Activated B cell treated with CpG ODN at 0.5 μM for 24 hours (primary cell): ENCODE results near the gene PROSER3. TPM values are rescaled to one million over a fixed set of nuclear protein-coding genes. Genes with fewer than 3 reads are reported as not detected.
A peak's percentile ranks its signal among the peaks of the same experiment; 100 is the strongest.

Source experiments
- ATAC-seq: fragments of 200-7000 bp; cut with Tn5 transposase; one replicate; pipeline ENCODE4 v1.10.0; 2021; ENCODE audit warnings: low read depth, mild to moderate bottlenecking, moderate library complexity
- CTCF ChIA-PET: fragments of 350-600 bp; sonication (Branson Sonifier 250); formaldehyde crosslinking; loops from one replicate; lab custom pipeline; 2021; ENCODE audit warnings: antibody characterized with exemption; lab: Charles Lee
- POLR2A ChIA-PET: fragments of 350-600 bp; sonication (Branson Sonifier 250); formaldehyde crosslinking; loops from one replicate; lab custom pipeline; 2021; ENCODE audit warnings: antibody characterized with exemption; lab: Charles Lee
- DNase-seq: peaks from one replicate; pipeline ENCODE4 v3.0.0; 2022
- H3K27ac Mint-ChIP-seq: one replicate; pipeline ENCODE4 v1.8.0; 2020; ENCODE audit warnings: mixed read lengths
- H3K27me3 Mint-ChIP-seq: one replicate; pipeline ENCODE4 v1.8.0; 2021; ENCODE audit warnings: mixed read lengths
- H3K36me3 Mint-ChIP-seq: one replicate; pipeline ENCODE4 v1.8.0; 2021; ENCODE audit warnings: low read depth, mixed read lengths
- H3K4me1 Mint-ChIP-seq: one replicate; pipeline ENCODE4 v1.8.0; 2021; ENCODE audit warnings: mixed read lengths
- H3K4me3 Mint-ChIP-seq: one replicate; pipeline ENCODE4 v1.8.0; 2020; ENCODE audit warnings: mild to moderate bottlenecking, mixed read lengths
- H3K9me3 Mint-ChIP-seq: one replicate; pipeline ENCODE4 v1.8.0; 2020; ENCODE audit warnings: mixed read lengths
- intact Hi-C: fragments of 100-400 bp; cut with micrococcal nuclease; formaldehyde crosslinking; loops from one replicate; pipeline ENCODE4 v1.15.1; 2024
- total RNA-seq: library from RNA; stranded (reverse); gene quantifications from 2 replicates; pipeline ENCODE4 v1.2.3, GENCODE V29; 2022
- TF ChIP-seq, protein P1 (sequence below): fragments of 200-600 bp; IDR thresholded peaks from one replicate; pipeline ENCODE4 v1.8.0; 2022; ENCODE audit warnings: antibody characterized with exemption, mild to moderate bottlenecking

The PROSER3 gene
- total RNA-seq, 1 donor from 2014 or later = 60.5 TPM

- intact Hi-C loops = loop anchor here (5.0 kb wide), 1 partner anchor 210 kb away; the partner anchor contains the start of gene TMEM147
- ATAC-seq = no peak
These were observed 686 bp upstream of the PROSER3 start for GRCh38 chr19:35757231-35757748.

GRCh38 chr19:35759697-35760096 is 1.7 kb downstream of the PROSER3 start:
- peaks cover 28% of the 10 kb centered on the region for H3K36me3 Mint-ChIP-seq
- DNase-seq = no peak
- ChIA-PET POLR2A (interaction anchor here (0.6 to 0.9 kb wide), 2 partner anchors 14 to 675 kb away, joined by 3 read pairs; partner anchors contain the start of genes PSENEN and U2AF1L4), CTCF (no interaction called here)
- peaks cover 33% of the 10 kb centered on the region for H3K4me1 Mint-ChIP-seq
- H3K9me3 Mint-ChIP-seq = no peaks in the 10 kb centered on the region
- no peak overlapping the region for H3K27ac Mint-ChIP-seq
- ATAC-seq = no peak
- peak overlapping the region; percentile 60 for H3K4me3 Mint-ChIP-seq
- intact Hi-C loops = loop anchor here (5.0 kb wide), 1 partner anchor 212 kb away; the partner anchor contains the start of gene TMEM147
- TF ChIP-seq, protein P1, sequence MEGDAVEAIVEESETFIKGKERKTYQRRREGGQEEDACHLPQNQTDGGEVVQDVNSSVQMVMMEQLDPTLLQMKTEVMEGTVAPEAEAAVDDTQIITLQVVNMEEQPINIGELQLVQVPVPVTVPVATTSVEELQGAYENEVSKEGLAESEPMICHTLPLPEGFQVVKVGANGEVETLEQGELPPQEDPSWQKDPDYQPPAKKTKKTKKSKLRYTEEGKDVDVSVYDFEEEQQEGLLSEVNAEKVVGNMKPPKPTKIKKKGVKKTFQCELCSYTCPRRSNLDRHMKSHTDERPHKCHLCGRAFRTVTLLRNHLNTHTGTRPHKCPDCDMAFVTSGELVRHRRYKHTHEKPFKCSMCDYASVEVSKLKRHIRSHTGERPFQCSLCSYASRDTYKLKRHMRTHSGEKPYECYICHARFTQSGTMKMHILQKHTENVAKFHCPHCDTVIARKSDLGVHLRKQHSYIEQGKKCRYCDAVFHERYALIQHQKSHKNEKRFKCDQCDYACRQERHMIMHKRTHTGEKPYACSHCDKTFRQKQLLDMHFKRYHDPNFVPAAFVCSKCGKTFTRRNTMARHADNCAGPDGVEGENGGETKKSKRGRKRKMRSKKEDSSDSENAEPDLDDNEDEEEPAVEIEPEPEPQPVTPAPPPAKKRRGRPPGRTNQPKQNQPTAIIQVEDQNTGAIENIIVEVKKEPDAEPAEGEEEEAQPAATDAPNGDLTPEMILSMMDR = no peak
- peaks cover 14% of the 10 kb centered on the region for H3K27me3 Mint-ChIP-seq

More at GRCh38 chr19:35757231-35757748, 686 bp upstream of the PROSER3 start:
- POLR2A ChIA-PET = interaction anchor here (0.7 to 3.8 kb wide), 6 partner anchors 8 to 55 kb away, joined by 3 to 69 read pairs (median 10); partner anchors contain the start of genes IGFLR1, LIN37, PSENEN and U2AF1L4
- Mint-ChIP-seq H3K4me3 (peak overlapping the region; percentile 97), H3K27me3 (peaks cover 15% of the 10 kb centered on the region), H3K9me3 (no peaks in the 10 kb centered on the region), H3K4me1 (peaks cover 33% of the 10 kb centered on the region), H3K27ac (peak overlapping the region; percentile 96), H3K36me3 (peaks cover 36% of the 10 kb centered on the region)
- DNase-seq = no peak
- CTCF ChIA-PET = no interaction called here
- TF ChIP-seq, protein P1 = no peak

DNA sequence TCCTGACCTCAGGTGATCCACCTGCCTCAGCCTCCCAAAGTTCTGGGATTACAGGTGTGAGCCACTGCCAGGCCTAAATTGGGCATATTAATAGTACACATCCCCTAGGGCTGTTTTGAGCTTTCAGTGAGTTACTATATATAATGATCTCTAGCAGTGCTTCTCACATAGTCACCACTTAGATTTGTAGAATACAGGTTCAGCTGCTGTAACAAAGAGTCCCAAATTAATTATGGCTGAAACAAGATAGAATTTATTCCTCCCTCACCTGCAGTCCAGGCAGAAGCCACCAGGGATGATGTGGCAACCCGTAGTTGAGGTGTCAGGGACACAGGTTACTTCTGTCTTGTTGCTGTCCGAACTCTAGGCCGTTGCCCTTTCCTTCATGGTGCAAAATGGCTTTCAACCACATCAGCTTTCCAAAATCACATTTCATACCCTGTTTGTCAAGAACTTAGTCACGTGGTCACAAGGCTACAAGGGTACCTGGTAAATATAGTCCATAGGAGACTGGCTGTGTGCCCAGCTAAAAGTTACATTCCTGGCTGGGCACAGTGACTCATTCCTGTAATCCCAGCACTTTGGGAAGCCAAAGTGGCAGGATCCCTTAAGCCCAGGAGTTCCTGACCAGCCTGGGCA is 2.9 kb downstream of the PROSER3 start:
- POLR2A ChIA-PET = no interaction called here
- no peak overlapping the region for H3K27ac Mint-ChIP-seq
- intact Hi-C loops = no loop called here
- H3K27me3 Mint-ChIP-seq = peaks cover 9% of the 10 kb centered on the region
- CTCF ChIA-PET = no interaction called here
- H3K4me1 Mint-ChIP-seq = peaks cover 30% of the 10 kb centered on the region
- H3K9me3 Mint-ChIP-seq = no peaks in the 10 kb centered on the region
- H3K4me3 Mint-ChIP-seq = no peak overlapping the region
- H3K36me3 Mint-ChIP-seq = peaks cover 31% of the 10 kb centered on the region
- TF ChIP-seq, protein P1 = no peak
- no peak for ATAC-seq
- no peak for DNase-seq

GRCh38 chr19:35764432-35765315 is 6.7 kb downstream of the PROSER3 start:
- Mint-ChIP-seq H3K4me3 (no peak overlapping the region), H3K27ac (no peak overlapping the region), H3K9me3 (no peaks in the 10 kb centered on the region), H3K36me3 (peaks cover 41% of the 10 kb centered on the region), H3K4me1 (no peaks in the 10 kb centered on the region), H3K27me3 (no peaks in the 10 kb centered on the region)
- ATAC-seq (no peak), DNase-seq (no peak)
- POLR2A ChIA-PET = no interaction called here
- CTCF ChIA-PET = no interaction called here
- intact Hi-C loops = no loop called here
- TF ChIP-seq, protein P1 = no peak
